GM21447 (cell line): Measurements from ENCODE around the gene ATP1A1.

ENCODE experiments used
- ATAC-seq: cut with Tn5 transposase; IDR thresholded peaks from one replicate; pipeline ENCODE4 v1.9.1; 2021; ENCODE audit not compliant: unreplicated experiment

ATP1A1 gene

DNA sequence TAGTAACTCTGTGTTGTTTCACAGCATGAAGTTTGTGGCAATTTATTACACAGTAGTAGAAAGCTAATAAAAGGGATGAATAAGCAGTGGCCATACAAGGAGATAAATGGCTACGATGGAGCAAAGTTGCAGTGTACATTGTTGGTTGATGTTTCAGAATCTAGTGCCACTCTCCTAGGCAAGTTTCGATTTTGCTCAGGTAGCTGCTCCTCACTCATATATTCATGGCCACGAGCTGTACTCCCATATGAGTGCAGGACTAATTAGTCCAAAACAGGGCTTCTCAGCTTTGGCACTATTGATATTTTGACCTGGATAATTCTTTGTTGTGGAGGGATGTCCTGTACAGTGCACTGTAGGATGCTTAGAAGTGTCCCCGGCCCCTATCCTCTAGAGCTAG, 30.0 kb upstream of the ATP1A1 start:
- no peak for ATAC-seq

DNA sequence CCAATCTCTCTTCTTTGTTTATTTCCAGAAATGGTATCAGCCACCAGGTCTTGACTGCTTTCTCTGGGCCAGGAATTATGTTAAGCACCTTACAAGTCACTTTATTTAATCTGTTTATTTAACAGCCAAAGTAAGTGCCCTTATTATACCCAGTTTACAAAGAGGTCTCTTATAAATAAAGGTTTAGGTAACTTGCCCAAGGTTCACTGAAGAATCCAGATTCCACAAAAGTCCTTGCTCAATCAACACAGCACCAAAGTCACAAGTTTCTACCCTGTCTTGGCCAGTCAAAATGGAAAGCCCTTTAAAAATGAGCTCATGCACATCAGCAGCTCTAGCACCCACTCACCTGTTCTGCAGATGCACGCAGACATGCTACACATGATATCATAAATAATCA, 28.0 kb upstream of the ATP1A1 start:
- no peak for ATAC-seq

DNA sequence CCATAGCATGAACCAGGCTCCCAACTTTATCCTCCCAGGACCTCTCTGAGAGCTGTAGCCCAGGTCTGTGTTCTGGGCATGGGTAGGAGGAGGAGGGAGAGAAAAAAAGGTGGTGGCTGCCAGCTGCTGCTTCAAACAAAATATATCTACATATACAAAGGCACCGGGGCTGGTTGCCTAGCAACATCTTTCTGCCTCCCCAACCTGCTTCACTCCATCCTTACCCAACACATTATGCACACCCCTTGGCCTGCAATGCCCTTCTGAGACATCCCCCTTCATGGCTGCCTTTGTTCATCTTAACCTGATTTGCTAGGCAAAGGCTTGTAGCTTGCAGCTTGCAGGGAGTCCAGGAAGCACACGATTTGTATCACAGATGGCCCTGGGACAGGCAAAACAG, 27.2 kb upstream of the ATP1A1 start:
- no peak for ATAC-seq

DNA sequence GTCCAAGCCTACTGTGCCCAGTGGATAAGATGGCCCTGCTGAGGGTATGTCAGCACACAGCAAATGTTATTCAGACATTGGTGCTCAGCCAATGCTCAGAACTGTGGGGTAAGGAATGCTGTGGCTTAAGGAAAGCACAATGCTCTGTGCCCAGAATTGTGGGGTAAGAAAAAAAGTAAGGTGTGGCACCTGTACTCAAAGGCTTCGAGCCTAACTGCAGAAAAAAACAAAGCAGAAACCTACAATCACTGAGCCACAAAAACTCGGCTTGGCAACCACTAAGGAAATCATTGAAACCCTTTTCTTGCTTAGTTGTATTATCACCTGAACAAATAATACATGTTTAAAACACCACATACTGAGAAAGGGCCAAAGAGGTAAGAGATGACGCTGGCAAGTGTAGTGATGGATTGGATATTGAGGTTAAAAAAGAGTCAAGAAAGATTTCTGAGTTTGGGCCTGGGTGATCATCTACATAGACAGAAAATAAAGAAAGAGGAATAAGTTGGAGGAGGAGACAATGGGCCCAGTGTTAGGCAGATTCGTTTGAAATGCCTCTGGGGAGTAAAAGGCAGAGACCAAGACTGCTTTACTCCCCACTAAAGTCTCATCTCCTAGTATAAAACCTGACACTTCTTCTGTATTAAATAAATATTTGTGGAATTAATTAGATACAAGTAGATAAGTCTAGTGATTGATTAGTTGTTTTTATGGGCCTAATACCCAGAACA, 25.9 kb upstream of the ATP1A1 start:
- ATAC-seq, result no peak

DNA sequence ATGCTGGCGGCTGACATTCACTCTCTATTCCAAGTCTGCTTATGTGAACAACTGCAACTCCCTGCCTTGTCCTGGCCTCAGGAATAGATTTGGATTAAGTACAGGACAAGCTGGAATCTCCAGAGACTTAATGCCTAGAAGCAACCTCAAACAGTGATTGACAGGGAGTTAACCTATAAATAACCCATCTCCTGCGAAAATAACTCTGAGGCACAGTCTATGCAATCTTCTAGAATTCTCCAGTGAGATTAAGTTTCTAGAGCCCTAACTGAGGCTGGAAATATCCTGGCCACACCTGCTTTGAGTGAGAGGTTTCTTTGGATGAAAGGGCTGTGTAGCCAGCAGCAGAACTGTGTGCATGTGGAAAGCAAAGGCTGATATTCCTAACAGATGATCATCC, 25.3 kb upstream of the ATP1A1 start:
- no peak for ATAC-seq

DNA sequence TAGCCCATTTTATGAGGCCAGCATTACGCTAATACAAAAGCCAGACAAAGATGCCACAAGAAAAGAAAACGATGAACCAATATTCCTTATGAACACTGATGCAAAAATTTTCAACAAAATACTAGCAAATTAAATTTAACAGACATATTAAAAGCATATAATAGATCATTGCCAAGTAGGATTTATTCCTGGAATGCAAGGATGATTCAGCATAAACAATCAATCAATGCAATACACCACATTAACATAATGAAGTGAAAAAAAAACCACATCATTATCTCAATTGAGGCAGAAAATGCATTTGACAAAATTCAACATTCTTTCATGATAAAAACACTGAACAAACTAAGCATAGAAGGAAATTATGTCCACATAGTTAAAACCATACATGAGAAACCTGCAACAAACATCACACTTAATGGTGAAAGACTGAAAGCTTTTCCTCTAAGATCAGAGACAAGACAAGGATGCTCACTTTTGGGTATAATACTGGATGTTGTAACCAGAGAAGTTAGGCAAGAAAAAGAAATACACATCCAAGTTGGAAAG, 22.9 kb upstream of the ATP1A1 start:
- no peak for ATAC-seq

DNA sequence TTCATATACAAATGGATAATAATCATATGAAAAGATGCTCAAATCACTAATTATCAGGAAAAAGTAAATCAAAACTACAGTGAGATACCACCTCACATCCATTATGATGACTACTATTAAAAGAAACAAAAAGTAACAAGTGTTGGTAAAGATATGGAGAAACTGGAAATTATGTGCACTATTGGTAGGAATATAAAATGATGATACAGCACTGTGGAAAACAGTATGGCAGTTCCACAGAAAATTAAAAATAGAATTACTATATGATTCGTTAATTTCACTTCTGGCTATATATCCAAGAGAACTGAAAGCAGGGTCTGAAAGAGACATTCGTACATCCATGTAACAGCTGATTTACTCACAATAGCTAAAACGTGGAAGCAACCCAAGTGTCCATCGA, 21.1 kb upstream of the ATP1A1 start:
- no peak for ATAC-seq

DNA sequence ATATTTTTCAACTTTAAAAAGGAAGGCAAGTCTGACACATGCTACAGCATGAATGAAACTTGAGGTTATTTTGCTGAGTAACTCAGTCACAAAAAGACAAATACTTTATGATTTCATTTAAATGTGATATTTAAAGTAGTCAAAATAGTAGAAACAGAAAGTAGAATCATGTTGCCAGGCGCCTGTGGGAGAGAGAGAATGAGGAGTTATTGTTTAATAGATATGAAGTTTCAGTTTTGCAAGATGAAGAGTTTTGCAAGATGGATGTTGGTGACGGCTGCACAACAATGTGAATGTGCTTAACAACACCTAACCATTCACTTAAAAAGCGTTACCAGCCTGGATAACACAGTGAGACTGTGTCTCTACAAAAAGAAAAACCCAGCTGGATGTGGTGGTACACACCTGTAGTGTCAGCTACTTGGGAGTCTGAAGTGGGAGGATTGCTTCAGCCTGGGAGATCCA, 20.7 kb upstream of the ATP1A1 start:
- no peak for ATAC-seq

DNA sequence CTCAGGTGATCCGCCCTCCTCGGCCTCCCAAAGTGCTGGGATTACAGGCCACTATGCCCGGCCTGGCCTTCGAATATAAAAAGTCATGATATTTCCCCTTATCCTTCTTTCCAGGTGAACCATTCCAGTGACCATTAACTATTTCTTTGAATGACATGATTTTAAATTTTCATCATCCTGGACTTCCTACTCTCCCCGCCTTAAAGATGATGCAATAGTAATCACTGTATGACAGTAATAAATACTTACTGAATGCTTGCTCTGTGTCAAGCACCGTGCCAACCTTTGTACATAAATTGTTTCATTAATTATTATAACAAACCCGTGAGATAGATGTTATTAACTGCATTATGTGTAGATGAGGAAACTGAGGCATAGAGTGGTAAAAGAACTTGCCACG, 19.9 kb upstream of the ATP1A1 start:
- no peak for ATAC-seq

DNA sequence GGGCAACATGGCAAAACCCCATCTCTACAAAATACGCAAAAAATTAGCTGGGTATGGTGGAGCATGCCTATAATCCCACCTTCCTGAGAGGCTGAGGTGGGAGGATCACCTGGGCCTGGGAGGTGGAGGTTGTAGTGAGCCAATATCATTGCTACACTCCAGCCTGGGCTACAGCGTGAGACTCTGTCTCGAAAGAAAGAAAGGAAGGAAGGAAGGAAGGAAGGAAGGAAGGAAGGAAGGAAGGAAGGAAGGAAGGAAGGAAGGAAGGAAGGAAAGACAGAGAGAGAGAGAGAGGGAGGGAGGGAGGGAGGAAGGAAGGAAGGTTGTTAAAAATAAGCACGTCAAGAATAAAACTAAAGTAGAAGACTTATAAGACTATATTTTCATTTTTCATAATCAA, 17.0 kb upstream of the ATP1A1 start:
- no peak for ATAC-seq

DNA sequence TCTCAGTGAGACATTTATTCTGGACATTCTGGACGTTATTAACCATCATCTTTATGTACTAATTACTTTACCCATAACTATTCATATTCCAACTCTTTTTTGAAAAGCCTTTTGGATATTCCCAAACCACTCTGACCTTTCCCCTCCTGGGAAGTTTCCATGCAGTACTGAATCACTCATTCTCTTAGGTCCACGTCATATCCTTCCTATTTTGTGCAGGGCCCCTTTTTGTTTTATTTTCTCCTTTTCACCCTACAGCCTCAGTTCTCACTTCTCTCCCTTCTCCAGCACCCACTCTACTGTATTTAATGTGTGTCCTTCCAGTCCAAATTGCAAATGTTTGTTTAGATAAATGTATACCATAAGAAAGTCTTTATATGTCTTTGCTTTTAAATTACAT, 16.4 kb upstream of the ATP1A1 start:
- ATAC-seq, result no peak

DNA sequence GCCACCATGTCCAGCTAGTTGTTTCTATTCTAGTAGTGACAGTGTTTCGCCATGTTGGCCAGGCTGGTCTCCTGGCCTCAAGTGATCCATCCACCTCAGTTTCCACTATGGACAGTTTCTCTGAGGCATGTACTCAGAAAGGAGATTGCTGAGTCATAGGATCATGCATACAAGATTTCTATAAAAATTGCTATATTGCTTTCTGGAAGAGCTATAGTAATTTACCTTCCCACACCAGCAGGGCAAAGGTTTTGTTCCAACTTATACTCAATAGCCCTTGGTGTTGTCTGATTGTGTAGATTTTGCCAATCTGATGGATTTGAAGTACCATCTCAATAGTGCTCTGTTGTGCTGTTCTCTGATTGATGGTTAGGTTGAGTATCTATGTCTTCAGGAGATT, 15.6 kb upstream of the ATP1A1 start:
- no peak for ATAC-seq

DNA sequence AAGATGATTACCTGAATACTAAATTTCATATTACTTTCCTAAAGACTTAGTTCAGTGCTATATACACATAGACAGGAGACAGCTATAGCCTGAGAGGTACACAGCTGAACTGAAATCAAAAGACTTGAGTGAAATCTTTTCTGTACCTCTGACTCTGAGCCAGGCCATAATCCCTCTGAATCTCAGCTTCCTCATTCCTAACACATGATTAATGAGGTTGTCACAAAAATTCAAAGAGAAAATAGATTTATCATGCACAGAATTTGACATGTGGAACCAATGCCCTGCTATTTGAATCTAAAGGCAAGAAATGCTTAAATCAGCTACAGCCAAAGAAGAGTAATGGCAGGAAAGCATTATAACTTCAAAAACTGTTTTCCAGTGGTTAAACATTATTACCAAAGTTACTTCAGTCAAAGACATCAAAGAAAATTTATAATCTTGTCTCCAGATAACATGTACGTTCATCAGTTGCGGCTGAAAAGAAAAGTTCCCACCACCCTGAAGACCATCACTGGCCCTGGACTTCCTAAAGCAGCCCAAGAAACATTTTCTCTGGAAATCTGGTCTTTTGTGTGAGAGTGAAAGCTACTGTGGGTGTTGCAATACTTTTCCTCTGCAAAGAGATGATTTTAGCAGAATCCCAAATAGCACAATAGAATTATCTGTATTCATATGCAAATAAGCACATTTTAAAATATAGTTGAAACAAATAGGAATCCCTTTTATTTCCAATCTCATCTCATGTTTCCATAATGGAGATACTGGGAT, 13.8 kb upstream of the ATP1A1 start:
- no peak for ATAC-seq

DNA sequence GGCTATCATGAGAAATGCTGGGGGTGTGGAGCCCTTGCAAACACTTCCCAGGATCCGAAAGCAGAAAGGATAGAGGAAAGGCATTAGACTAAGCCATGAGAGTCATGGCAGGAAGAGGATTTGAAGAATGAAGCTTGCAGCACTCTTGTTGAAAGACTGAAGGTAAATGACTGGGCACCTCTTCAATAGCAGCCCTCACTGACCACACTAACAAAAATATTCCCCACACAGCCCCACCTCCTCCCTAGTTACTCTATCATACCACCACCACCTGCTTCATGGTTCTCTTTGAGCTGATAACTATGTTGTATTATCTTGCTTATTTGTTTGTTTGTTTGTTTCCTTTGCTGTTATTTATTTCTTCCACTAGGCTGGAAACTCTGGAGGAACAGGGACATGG, 13.2 kb upstream of the ATP1A1 start:
- no peak for ATAC-seq

DNA sequence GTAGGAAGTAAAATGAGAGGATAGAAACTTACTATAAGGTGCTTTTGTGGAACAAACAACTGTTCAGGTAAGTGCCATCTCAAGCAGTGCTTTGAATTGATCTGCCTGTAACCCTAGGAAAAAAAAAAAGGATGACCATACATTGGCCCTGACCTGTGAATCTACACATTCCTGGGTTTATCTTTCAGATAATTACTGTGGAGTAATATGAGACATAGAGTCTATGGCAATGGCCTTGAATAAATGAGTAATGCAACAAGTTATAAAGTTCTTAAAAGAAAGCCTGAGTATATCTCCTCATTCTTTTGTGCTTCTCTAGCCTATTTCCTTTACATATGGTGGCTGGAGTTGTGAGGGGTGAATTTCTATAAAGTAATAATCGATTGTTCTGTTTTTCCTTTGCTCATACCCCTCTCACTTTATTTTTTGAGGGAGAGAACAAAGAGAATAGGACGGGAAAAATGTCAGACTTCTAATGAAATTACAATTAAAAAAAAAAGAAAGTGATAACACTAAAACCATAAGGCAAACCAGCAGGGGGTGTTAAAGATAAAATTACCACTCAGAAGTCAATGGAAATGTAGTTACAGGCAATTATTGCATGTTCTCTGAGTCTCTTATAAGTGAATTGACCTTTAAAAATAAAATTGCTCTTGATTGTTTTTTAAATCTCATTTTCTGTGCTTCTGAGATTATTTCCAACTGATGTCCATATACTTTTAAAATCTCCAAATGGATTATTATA, 12.4 kb upstream of the ATP1A1 start:
- ATAC-seq, result no peak

DNA sequence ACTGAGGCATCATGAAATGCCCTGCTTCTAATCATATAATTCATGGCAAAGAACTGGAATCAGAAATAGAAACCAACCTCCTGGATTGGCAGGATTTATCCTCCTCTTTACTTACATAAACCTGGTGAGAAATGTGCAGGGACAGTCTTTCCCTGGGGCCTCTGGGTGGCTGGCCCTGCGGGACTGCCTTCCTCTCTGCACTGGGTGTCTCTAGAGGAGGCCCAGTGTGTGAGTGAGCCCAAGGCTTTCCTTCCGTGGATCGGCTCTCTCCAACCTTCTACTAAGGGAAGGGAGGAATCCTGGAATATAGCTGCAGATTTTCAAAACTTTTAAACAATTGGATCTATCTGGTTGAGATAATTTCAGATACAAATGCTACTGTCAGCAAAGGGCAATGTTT, 11.4 kb upstream of the ATP1A1 start:
- no peak for ATAC-seq

DNA sequence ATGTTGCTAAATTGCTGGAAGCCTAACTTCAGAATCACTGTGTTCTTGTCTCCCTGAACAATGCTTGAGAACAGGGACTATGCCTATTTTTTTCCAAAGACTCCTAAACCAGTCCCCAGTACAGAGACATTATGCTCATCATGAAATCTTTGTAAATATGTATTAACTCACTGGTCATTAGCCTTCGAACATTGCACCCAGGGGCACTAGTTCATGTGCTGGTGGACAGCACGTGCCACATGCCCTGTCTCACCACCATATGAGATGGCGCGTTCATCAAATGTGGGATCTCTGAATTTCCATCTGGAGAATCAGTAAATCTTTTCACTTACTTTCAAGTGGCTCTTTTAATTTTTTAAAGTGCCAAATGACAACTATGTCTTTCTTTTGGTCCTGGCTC, 11.0 kb upstream of the ATP1A1 start:
- ATAC-seq, result no peak

DNA sequence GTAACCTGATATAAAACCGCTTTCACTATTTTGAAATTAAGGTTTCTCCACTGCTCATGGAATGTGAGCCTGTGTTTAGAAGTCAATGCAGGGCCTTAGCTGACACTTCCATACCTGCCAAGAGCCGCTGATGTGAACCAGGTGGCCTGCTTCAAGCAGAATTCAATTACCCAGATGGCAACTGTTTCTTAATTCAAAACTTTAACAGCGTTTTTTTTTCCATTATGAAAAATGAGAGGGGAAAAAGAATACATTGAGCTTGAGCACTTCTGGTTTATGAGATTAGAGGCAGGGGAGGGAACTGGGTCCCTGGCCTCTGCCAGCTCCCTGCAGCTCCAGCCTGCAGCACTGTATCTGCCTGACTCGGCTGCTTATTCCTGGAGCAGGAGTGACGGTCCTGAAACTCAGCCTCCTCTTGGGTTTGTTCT, 7.7 kb upstream of the ATP1A1 start:
- no peak for ATAC-seq

DNA sequence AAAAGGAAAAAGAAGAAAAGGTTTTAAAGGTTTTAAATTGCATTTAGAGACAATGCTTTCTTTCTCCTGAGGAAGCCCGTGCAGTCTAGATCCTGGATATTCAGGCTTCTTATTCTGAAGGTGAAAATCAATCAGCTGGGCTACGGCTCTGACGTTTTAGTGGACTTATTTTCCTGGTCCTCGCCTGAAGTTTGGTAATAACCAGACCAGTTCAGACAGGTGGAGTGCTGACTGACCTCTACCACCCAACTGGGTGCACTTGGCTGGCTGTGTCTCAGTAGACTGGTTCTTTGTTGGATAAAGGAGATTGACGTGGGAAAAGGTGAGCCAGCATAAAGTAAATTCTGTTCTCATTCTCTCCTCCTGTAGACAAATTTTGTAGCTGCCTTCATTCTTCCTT, 7.2 kb upstream of the ATP1A1 start:
- ATAC-seq, result no peak

DNA sequence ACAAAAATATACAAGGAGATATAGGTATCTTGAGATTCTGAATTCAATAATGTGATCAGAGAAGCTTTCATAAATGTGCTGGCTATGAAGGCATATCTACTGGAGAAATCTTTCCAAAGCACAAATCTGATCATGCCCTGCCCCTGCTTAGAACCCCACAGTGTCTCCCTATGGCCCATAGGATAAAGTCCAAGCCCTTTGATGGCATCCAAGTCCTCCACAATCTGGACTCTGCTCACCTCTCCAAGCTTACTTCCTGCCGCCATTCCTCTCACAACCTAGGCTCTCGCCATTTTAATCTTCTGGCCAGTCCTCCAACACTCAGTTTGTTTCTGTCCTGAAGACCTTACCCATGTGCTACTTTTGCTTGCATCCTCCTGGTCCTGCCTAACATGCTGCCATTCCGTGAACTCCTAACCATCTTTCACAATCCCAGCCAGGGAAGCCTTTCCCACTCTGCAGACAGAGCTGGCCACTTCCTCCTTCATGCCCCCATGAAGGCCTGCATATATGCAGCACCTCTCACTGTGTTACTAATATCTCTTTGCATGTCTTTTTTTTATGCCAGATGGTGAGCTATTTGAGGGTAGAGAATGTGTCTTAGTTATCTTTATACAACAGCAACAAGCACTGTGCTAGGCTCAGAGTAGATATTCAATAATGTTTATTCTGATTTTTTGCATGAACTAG, 5.6 kb upstream of the ATP1A1 start:
- no peak for ATAC-seq

DNA sequence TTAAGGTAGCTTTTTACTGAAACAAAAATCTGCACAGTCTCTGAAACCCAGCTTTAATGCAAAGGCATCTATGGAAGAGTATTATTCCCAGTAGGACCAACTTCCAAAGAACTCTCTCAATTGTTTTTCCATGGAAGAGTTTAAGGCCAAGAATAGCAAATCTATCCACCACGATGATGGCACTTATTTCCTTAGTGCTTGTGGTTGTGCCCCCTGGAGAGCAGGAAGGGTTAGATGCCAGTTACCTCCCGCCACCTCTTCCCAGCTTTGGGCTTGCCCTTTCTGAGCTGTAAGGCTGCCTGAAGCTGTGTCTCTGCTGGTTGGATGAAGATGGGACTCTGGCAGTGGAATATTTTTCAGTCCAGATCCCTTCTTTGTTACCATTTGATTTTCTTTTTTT, 4.8 kb upstream of the ATP1A1 start:
- ATAC-seq, result no peak
